OCI-LY7 (cell line): ENCODE measurements around the gene MACROD2.

Experiments
- CTCF ChIP-seq: fragments of 200-600 bp; sonication (generic); conservative IDR thresholded peaks from 2 replicates; pipeline ENCODE4 v1.5.1; 2014; ENCODE audit warnings: mild to moderate bottlenecking, antibody characterized with exemption, low read length, moderate library complexity, mixed read lengths
- EZH2phosphoT487 ChIP-seq: fragments of 200-600 bp; sonication (generic); IDR thresholded peaks from 2 replicates; pipeline ENCODE4 v1.6.1; 2018; ENCODE audit warnings: low read depth, borderline replicate concordance, mild to moderate bottlenecking, mixed run types, antibody characterized with exemption, low read length, moderate library complexity, mixed read lengths

DNA sequence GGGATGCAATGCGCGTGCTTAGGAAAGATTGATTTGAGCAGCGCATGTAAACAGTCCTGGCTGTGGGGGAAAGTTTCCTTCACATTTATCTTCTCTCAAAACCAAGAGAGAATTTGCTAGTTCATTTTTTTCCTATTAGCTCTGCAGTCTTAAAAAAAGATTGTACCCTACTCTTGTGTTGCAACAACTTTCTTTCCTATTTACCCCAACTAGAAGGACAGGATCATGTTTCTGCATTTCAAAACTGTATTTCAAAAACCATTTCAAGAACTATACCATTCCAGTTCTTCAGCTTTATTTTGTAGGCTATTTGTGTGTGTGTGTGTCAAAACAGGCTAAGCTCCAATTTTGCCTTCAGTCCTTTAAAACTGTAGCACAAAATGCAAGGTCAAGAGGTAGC is 2104.8 kb downstream of the MACROD2 start:
- TF ChIP-seq CTCF, result no peak
- TF ChIP-seq EZH2phosphoT487, result no peak
